GM18508 (cell line): Measurements from ENCODE around the gene KRT36.

Experiments
- ATAC-seq: cut with Tn5 transposase; IDR thresholded peaks from one replicate; pipeline ENCODE4 v1.9.1; 2021; ENCODE audit warnings: moderate number of reproducible peaks; ENCODE audit not compliant: insufficient read depth, unreplicated experiment

The KRT36 gene

DNA sequence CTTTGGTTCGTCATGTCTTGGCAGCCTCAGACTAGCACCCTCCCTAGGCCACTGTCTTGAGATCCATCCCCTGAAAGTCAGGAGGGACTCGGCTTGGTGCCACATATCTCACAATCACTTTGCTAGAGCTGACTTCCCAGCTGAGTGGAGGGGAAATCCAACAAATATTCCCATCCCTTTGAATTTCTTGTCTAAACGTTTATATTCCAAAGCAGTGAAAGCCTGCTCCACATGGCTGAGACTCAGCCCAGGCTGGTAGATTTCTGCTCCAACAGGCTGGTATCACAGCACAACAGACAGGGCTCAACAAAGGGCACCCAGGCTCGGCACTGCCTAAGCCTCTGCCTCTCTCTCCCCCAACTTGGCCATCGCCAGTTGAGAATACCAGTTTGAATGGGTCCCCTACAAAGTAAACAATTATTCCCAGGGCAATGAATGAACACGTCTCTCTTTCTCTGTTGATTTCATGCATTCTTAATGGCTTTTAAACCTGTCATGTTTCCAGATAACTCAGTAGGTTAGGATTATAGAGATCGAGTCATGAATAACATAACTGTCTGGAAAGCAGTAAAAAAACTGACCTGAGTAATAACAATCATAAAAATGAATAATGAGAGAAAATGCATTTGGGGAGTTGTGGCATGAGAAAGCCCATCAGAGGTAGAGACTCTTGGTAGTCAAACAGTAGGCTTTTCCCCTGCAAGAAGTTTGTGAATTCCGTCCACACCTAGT lies 14.7 kb upstream of the KRT36 start:
- ATAC-seq, result no peak

DNA sequence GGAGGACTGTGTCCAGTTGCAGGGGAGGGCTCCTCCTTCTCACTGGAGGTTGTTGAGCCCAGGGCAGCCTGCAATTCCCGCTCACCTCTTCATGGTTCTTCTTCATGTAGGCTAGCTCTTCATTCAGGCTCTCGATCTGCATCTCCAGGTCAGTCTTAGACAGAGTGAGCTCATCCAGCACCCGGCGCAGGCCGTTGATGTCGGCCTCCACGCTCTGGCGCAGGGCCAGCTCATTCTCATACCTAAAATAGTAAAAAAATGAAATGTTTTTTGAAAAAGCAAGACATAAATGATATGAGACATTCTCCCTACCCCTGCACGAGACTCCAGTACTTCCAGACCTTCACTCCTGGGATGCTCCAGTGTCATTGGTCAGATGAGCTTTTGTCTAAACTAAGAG lies 13.5 kb upstream of the KRT36 start:
- ATAC-seq, result no peak

DNA sequence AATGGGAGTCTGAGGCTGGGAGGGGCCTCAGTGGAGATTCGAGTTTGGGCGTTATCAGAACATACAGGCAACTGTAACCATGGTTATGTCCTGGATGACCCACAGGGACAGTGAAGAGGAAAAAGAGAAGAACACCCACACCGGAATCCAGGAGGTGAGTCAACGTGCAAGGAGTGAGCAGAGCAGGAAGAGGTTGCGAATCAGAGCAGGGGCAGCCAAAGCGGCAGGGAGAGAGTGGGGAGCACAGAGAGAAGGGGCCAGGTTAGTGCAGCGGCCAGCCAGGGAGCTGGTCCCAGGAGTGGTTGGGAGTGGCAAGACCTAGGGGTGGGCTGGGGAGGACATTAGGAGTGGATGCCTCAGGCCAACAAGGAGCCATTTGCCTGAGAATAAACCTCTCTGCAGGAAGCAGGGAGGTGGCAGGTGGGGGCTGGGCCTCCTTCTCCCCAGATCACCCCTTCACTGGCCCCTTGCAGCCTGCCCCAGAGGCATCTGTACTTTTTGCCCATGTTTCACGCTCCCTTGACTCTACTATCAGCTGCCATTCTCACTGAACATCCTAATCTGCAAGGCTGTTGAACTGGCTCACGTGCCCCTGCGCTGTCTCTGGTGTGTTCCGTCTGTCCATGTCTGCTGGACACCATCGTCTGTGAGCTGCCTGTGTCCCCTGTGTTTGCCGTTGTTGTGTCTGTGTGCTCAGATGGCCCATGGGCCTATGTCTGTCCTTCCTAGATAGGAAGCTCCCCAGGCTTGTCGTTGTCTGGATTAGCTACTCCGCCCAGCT lies 10.6 kb upstream of the KRT36 start:
- no peak for ATAC-seq

DNA sequence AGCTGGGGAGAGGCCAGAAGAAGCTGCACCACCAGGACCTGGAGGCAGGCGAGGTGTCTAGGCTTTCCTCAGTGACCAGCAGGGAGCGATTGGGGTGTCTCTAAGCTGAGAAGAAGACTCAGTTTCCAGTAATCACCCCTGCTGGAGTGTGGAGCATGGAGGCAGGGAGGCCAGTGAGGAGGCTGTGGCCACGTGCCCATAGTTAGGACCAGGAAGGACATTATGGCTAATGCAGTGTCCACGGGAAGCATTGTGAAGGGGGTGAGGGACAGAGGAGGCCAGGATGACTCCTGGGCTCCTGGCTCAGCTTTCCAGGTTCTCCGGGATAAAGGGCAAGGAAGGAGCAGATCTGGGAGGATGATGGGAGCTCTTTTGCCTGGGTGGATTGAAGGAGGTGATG lies 10.0 kb upstream of the KRT36 start:
- no peak for ATAC-seq

DNA sequence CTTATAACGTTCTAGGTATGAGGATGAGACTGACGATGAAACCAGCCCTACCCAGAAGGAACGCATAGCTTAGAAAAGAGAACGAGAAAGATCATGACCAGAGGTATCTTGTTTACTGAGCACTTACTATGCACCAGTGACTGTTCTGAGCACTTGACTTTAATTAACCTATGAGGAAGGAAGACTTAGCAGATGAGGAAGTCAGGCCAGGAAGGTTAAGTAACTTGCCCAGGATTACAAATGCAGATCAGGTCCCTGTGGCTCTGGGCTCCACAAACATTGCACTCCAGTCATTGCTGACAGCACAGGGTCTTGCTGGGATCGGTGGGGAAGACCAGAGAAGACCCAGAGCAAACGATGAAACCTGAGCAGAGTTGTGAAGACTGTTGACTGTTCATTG lies 8.6 kb upstream of the KRT36 start:
- no peak for ATAC-seq

DNA sequence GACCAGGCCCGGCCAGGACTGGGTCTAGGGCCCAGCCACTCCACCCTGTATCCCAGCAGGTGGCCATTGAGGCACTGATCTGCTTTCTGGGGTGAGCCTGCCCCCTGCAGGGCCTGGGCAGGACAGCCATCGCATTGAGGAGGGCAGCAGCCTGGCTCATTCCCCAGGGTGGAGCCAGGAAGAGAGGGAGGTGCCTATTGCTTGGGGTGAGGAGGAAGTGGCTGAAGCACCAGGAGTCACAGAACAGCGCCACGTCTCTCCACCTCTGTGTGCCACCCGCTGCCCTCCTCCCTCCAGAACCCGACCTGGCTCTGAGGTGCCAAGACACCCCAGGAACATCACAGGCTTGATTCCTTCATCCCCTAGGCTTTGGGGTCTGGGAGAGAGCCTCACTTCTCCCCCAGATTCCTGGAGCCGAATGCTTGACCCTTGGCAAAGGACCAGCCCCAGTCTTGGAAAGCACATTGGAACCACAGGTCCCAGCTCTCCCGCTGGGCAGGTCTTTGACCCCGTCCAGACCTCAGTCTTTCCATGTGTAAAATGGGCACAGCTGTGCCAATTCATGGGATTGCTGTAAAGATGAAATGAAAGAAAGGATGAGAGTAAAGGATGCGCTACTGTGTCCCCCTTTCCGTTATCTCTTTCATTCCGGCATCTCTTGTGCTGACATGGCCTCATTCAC lies 7.2 kb upstream of the KRT36 start:
- no peak for ATAC-seq

DNA sequence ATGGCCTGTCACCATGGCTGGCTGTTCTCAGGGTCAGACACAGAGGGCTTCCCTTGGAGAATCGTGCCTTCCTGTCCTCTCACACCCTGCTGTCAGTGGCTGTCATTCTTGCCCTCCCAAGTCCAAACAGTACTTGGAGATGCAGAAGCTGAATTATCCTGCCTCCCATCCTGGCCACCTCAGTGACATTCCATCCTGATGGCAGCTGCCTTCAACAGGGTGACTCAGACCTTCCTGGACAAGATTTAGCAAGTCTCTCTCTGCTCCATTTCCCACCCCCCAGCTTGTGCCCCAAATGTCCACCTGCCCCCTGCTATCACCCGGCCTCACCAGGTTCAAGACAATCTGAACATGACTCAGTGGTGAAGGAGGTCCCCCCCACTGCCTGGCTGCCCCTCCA lies 4.8 kb upstream of the KRT36 start:
- ATAC-seq, result no peak

DNA sequence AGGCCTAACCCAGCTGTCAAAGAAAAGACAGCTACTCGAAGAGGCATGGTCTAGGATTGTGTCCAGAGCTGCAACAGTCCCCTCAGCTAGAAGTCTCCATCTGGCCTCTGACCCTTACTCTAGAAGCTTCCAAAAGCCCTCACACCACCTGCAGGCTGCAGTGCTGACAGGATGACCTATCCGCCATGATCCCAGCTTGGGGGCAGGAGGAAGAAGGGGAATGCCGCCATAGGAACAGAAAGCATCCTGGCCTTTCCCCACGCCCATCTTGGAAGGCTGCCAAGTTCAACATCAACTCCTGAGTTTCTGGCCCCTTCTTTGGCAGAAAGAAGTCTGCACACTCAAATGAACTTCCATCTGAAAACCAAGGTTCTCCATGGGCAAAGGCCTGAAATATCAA lies 3.1 kb upstream of the KRT36 start:
- ATAC-seq, result no peak

DNA sequence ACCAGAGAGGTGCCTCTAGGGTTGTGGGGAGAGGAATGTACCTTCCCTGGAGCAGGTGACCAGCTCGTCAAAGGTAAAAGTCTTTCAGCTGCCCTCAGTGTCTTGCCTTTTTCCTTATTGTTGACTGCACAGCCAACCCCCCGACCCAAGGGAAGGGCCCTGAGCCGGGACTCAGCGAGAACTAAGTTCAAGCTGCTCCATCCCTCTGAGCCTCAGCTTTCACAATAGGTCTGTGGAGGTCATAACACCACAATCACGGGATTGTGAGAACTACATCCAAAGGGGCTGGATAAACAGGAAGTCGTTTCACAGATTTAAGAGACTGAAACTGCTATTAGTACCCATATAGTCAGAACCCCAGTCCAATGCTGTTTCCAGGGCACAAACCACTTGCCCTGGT lies 2.6 kb upstream of the KRT36 start:
- no peak for ATAC-seq

DNA sequence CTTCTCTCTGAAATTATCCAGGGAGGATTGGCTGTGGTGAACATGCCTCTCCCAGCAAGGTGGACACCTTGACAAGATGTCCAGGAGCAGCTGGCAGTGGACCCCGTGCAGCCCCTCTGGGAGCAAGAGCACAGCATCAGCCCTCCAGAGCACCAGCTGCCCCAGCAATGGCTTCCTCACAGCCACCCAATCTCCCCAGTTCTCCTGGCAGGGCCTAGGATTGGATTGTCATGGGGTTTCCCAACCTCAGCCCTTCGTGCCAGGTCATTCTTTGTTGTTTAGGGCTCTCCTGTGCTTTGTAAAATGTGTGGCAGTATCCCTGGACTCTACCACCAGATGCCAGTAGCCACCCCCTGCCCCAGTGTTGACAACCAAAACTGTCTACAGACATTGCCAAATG lies 1.8 kb upstream of the KRT36 start:
- no peak for ATAC-seq

DNA sequence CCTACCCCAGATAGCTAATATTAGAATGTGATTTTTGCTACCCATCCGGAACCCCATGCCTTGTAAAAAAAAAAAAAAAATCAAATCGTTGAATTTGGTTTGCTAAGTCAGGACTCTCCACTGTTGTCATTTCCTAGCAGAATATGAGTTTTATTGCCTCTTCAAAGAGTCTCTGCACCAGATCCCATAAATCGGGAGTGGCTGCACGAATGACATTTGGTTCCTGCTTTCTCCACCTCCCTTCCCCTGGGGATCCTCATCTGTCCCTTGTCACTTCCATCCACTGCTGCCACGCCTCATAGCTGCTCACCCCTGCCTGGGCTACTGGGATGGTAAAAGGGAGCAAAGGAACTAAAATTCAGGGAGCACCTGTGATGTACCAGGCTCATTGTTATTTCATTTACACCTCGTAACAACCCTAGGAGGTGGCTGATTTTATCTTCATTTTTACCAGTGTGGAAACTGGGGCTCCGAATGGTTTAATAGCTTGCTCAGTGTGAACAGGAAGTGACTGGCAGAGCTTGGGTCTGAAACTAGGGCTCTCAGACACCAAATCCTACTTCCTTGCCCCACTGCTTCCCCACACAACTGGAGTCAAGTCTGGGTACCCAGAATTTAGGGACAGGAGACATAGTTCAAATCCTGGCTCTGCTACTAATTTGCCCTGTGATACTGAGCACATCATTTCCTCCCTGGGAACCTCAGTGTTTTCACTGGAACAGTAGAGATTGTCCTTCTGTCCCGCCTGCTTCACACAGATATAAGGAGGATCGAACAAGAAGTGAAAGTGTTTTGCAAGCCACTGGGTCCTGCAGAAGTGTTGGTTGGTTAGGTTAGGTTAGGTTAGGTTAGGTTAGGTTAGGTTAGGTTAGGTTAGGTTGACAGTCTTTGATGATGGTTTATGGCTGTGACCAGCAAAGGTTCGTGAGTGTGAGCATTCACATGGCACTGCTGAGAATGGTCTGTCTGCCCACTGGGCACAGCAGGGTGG lies 585 bp upstream of the KRT36 start:
- no peak for ATAC-seq

DNA sequence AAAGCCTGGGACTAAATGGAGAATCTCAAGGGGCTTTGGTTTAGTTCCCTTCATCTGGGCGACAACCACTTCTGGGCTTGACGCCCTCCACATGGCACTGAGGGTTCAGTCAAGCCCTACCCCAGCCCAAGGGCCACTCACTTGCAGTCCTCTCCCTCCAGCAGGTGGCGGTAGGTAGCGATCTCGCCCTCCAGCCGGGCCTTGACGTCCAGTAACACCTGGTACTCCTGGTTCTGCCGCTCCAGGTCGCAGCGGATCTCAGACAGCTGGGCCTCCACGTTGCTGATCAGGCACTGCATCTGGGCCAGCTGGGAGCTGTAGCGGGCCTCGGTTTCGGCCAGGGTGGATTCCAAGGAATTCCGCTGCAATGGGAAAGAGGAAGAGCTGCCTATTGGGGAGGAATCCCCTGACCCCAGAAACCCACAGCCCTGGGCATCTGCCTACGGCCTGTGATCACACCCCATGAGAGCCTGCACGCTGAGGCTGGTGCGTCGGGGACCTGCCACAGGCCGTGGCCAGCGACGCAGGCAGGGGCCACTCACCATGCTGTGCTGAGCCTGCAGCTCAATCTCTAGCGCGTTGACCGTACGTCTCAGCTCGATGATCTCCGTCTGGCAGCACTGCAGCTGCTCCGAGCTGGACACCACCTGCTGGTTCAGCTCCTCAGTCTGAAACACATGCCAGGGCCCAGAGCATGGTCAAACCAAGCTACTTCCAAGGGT lies 2.7 kb downstream of the KRT36 start:
- ATAC-seq, result no peak

DNA sequence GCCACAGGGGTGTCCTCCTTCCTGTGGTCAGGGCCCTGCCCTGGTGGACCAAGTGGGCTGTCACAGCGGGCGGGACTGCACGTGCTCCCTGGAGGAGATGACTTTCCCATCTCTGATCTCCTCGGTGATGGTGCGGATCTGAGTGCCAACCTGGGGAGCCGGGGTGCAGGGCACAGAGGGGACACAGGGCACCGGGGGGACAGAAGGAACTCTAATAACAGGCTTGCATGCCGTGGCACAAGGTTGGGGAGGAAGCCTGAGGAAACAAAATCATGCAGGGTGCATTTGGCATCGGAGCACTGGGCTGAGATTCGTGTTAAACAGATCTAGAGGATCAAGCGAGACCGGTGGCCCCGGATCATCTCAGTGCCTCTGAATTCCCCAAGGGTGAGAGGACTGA lies 3.4 kb downstream of the KRT36 start:
- no peak for ATAC-seq

DNA sequence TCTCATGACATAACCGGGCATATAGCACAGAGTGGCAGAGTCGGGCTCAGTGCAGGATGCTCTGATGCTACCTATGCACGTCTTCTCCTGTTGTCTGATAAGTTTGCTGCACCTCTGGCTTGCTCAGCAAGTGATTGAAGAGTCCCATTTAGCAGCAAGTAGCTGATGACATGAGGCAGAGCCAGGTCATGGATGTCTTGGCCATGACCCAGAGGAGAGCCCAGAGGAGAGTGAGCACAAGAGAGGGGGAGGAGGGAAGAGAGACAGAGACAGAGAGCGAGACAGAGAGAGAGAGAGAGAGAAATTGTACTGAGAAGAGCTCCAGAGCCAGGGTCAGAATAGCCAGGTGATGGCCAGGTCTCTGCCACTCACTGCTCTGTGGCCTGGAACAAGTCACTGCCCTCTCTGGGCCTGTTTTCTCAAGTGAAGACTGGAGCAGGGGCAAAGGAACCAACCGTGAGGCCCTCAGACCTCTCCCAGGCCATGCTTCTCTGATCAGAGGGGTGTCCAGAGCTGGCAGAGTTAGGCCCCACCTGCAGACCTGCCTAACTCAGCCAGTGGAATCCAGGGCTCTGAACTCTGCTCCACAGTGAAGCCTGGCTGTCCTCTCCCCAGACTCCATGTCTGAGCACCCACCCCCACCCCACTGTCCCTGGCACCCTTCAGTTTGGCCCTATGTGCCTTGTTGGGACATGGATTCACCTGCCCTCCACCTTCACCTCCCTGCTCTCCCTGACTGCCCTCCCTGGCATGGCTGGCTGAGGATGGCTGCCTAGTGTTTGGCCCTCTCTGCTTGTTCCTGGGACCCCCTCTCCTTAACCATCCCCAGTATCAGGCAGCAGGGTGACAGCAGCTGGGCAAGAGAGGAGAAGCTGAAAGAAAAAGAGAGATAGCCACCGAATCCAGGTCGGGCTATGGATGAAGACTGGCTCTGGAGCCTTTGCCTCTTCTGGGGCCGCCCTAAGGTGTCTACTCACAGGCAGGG lies 4.5 kb downstream of the KRT36 start:
- ATAC-seq, result no peak

DNA sequence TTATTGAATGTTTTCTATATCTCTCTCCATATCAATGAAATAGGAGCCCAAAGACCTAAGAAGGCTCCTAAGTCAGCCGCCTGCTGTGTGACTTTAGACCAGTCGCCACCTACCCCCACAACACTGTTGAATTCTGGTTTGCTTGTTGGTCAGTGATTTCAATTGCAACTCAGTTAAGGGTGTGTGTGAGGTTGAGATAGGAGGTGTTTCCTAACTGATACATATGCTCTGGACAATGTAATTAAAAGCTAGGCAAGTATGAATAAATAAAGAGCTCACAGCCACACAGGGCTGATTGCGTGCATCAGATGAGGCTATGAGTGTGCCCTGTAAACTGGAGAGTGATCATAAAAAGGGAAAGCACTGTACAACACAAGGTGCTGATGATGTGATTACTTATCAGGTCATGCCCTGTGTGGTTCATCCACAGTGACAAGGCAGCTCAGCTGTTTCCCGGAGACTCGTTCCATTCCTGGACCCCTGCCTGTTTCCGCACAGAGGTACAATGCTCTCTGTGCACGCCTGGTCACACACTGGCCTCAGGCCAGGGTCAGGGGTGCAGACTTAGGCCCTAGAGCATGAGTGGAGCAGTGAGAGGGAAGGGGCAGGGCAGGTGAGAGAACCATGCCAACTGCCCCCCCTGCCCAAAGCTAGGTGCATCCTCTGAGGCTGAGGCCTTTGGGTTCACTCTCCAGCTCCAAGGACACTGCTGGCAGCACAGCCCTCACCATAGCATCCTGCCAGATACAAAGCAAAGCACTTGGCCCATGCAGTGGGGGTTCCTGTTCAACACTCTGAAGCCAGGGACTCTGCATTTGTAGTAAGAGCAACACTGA lies 5.5 kb downstream of the KRT36 start:
- no peak for ATAC-seq

DNA sequence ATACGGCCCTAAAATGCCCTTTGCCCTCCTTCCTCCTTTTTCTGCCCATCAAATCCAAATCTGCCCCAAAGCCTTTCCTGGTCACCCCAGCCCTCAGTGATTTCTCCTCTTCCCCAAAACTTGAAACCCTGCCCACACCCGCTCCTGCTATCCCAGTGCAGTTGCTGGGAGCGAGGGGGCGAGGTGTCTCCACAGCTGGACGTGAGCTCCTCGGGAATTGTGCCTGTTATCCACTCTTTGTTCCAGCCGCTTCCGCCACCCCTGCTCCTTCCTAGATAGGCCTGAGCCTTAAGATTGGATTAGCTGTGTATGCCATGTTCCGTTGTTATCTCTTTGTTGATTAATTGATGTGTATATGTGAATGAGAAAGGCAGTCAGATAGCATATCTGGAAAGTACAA lies 6.2 kb downstream of the KRT36 start:
- ATAC-seq, result no peak

DNA sequence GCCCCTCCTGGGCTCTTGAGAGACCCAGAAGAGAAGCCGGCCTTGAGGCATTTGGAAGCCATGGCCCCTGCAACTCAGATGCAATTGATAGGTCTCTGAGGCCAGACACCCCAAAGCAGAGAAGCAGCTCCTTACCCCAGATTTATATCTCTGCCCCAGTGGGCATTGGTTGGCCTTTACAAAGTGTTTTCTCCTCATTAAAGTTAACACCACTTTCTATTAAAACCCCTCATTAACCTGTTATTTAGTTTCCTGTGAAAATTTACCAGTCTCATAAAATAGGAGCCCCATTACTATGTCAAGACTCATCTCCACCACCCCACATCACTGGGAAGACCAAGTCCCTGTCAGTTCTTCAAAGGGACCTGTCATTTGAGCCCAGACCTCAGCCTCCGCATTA lies 8.7 kb downstream of the KRT36 start, which contains the start of gene KRT35:
Gene KRT35 (minus strand): TSS at position 116 of the 400 bp plus-strand sequence. CDS start 54 bp downstream, at position 62.
- no peak for ATAC-seq
